ENCODE data around the gene LGALS9C.
A peak's percentile ranks its signal among the peaks of the same experiment; 100 is the strongest.
"Not testable (repeated sequence)": the region's sequence is repeated elsewhere in the genome, so short reads cannot be mapped to it uniquely, and the experiment has no call there.

The LGALS9C gene

DNA sequence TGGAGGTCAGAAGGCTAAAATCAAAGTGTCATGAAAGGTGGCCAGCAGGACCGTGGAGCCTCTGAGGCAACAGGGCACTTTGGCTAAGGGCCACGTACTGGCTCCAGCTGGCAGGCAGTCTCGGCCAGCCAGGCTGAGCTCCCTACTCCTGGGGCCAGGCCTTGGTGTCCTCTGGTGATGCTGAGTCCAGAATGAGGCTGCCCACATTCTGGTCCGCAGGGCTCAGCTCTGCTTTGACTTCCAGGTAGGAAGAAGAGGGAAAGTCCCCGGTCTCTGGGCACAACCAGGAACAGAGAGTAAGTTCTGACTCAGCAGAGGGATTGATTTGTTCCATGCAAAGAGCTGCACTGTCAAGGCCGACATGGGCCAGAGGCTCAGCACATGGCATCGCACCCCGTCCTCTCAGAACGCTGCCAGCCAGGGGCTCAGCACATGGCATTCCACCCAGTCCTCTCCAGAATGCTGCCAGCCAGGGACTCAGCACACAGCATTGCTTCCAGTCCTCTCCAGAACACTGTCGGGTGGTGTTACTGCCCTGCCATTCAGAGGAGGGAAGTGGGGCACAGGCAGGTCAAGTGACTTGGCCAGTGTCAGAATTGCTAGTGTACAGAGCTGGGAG, 2.5 kb downstream of the LGALS9C start:
- ATAC-seq: not testable (repeated sequence)

GRCh38 chr17:18481775-18482174, 5.2 kb downstream of the LGALS9C start:
- ATAC-seq: not testable (repeated sequence)

DNA sequence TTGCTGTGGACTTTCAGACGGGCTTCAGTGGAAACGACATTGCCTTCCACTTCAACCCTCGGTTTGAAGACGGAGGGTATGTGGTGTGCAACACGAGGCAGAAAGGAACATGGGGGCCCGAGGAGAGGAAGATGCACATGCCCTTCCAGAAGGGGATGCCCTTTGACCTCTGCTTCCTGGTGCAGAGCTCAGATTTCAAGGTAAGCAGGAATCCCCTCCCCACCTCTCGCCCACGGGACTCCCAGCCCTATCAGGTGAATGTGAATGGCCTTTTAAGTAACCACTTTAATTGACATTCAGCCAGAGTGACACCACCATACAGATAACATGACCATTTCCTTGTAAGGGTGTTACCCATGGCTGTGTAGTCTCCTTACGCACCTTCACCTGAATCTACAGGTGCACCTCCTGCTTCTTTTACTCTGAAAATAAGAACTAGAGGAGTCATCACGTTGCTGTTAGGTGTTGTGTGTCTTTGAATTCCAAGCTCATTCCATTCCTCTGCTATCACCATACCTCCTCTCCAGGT, 9.4 kb downstream of the LGALS9C start:
- ATAC-seq: not testable (repeated sequence)

- ATAC-seq: not testable (repeated sequence)
Observed at GRCh38 chr17:18487633-18488032, 11.0 kb downstream of the LGALS9C start.

- not testable (repeated sequence) for ATAC-seq
Observed at GRCh38 chr17:18488622-18489021, 12.0 kb downstream of the LGALS9C start.

- ATAC-seq: not testable (repeated sequence)
Observed at GRCh38 chr17:18490016-18490415, 13.4 kb downstream of the LGALS9C start.

DNA sequence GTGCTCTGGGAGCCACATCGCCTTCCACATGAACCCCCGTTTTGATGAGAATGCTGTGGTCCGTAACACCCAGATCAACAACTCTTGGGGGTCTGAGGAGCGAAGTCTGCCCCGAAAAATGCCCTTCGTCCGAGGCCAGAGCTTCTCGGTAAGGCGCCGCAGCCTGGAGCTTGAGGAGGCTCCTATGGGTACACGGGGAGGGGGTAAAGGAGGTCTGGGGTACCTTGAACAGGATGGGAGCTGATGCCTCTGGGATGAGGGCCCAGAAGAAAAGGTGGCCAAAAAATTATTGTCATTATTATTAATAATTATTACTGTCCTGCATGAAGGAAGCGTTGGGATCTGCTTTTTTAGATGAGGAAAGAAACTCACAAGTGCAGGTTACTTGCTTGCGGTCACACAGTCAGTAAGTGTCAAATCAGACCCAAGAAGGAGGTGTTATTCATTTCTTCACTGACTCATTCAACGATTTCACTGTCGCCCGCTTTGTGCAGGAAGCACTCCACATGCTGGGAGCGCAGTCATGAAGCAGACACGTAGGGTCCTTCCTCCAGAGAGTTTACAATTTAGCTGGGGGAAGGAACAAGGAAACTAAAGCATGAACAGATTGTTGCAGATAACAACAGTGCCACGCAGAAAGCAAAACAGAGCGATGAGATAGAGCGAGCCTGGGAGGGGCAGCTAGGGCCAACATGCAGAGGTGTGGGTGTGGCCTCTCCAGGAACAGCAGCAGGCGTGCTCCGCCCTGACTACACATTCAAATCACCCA, 16.3 kb downstream of the LGALS9C start:
- ATAC-seq: peak; percentile 90 to 94

GRCh38 chr17:18494250-18494768, 17.7 kb downstream of the LGALS9C start:
- not testable (repeated sequence) for ATAC-seq

- ATAC-seq: not testable (repeated sequence)
Observed at GRCh38 chr17:18497044-18497443, 20.5 kb downstream of the LGALS9C start.

DNA sequence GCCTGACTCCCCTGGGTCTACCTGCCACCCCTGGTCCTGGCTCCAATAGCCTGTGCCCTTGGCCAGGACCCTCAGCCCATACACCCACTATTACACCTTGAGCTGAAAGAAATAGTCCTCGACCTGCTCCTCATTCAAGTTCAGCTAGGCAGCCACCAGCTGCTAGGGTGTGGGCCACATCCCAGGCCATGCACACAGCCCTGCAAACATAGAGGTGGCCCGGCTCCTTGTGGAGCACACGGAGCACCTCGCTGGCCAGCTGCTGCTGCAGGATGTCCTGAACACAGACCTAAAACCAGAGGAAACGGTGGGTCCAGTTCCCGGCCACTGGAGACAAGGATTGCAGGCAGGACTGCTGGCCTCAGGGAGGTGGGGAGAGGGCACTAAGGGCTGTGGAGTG, 22.5 kb downstream of the LGALS9C start:
- not testable (repeated sequence) for ATAC-seq

- ATAC-seq: not testable (repeated sequence)
Observed at GRCh38 chr17:18499756-18500155, 23.2 kb downstream of the LGALS9C start.

DNA sequence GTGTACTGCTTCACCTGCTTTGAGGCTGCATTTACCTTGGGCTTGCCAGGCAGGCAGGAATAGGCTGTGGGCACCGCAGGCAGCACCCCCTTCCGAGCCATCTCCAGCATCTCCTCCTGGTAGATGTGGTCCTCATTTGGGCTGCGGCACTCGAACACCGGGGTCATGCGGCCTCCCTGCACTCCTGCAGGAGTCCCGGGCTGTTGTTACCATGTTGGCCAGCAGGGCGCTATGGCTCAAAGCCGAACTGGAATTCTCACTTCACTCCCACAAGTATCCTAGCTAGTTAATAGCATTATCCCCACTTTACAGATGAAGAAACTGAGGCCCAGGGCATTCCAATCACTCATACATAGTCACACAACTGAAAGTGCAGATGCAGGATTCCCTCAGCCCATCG, 23.7 kb downstream of the LGALS9C start:
- ATAC-seq: not testable (repeated sequence)

GRCh38 chr17:18500816-18501215, 24.2 kb downstream of the LGALS9C start:
- not testable (repeated sequence) for ATAC-seq

DNA sequence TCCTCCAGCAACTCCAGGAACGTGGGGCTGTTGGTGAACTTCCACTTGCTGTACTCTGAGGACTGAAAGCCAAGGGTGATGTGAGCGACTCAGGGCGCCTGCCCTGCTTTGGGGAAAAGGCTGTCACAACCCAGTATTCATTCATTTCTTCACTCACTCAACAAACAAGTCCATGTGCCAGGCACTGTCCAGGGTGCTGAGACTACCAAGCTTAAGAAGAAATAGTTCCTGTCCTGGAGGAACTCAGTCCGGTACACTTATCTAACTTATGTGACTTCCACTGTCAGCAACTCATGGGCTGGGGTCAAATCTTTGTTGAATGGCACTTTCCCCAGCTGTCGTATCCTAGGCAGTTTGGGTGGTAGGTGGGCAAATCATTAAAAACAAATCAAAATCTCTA, 26.6 kb downstream of the LGALS9C start:
- ATAC-seq: not testable (repeated sequence)

DNA sequence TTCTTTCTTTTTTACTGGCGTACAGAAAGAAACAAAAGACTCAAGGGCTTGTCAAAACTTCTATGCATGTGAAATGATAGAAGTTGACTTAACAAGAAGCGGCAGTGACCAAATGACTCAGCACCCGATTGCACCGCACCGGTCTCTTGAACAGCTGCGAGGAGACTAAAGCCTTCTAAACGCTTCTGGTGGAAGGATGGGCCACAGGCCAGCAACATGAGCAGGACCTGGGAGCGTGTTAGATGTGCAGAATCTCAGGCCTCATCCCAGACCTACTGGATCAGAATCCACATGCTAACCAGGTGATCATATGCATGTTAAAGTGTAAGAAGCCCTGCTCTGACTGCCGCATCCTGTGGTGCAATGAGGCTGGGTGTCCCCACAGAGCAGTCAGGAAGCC, 31.1 kb downstream of the LGALS9C start:
- ATAC-seq: not testable (repeated sequence)

DNA sequence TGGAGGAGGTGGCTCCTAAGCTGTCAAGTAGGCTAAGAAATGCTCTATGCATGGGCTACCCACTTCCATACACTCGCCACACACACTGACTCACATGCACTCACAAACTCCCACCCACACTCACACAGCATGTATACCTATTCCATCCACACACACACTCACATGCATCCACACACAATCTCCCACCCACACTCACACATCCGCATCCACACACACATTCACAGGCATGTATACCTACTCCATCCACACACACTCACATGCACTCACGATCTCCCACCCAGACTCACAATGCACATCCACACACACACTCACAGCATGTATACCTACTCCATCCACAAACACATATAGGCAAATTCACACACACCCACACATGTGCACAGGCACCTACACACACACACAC, 32.1 kb downstream of the LGALS9C start:
- not testable (repeated sequence) for ATAC-seq

DNA sequence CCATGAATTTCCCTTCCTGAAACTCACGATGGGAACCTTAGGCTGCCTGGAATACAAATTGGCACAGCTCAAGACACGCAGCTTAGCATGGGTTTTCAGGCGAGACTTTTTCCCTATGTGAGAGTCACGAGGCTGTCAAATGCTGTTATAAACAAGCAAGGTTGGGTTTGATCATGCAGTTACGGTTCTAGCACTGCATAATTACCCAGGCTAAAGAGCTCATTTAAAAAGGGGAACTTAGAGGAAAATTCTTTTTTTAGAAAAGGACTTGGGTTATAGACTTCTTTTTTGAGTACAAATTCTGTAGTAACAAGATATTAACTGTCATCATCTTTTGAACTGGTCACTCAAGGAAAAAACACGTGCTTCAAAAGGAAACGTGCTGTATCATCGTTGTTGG, 44.5 kb downstream of the LGALS9C start:
- not testable (repeated sequence) for ATAC-seq

- not testable (repeated sequence) for ATAC-seq
Observed at GRCh38 chr17:18525015-18525414, 48.4 kb downstream of the LGALS9C start.

DNA sequence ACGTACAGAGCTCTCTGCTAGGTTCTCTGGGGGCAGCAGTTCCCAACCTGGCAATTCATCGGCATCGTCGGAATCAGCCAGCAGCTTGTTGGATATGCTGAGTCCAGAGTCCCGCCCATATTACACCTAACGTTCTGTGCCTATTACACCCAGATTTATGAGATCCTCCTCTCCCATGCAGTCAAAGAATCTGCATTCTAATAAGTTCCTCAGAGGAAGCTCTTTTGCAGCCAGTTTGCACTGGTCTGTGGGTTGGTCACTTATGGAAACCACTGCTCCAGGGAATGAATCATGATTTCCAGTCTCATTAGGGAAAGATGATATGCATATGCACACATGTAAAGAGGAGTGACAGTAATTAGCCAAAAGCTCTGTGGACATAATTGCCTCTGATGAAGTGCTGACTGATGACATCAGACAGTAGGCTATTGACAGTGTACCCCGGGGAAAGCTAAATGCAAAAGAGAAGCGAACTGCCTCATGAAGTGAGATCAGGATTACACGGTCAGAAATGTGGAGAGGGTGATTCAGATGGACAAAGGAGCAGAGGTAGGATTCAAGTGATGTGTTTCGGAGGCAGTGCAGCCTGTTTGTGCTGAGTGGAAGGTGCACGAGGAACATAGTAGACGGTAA, 49.7 kb downstream of the LGALS9C start:
- ATAC-seq: not testable (repeated sequence)

DNA sequence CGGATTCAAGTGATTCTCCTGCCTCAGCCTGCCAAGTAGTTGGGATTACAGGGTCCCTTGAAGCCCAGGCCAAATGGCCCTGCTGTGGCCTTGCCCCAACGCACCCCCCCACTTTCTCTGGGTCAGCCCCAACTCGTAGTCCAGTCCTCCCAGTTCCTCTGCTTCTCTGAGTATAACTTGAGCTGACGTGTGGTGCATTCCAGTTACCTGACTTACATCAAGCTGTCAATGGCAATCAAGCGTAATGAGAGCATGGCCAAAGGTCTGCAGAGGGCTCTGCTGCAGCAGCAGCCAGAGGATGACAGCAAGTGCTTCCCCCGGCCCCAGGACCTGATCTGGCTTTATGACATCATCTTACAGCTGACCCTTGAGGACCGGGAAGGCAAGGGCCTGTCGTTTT, 50.8 kb downstream of the LGALS9C start:
- ATAC-seq: not testable (repeated sequence)

GRCh38 chr17:18528435-18528834, 51.8 kb downstream of the LGALS9C start:
- not testable (repeated sequence) for ATAC-seq

GRCh38 chr17:18528899-18529500, 52.4 kb downstream of the LGALS9C start:
- ATAC-seq: not testable (repeated sequence)

- not testable (repeated sequence) for ATAC-seq
Observed at GRCh38 chr17:18530405-18530804, 53.8 kb downstream of the LGALS9C start.
